GM21529 (cell line): Measurements from ENCODE around the gene S100PBP.

Experiments used
- ATAC-seq: cut with Tn5 transposase; IDR thresholded peaks from one replicate; pipeline ENCODE4 v1.9.1; 2021; ENCODE audit not compliant: unreplicated experiment

Gene S100PBP

DNA sequence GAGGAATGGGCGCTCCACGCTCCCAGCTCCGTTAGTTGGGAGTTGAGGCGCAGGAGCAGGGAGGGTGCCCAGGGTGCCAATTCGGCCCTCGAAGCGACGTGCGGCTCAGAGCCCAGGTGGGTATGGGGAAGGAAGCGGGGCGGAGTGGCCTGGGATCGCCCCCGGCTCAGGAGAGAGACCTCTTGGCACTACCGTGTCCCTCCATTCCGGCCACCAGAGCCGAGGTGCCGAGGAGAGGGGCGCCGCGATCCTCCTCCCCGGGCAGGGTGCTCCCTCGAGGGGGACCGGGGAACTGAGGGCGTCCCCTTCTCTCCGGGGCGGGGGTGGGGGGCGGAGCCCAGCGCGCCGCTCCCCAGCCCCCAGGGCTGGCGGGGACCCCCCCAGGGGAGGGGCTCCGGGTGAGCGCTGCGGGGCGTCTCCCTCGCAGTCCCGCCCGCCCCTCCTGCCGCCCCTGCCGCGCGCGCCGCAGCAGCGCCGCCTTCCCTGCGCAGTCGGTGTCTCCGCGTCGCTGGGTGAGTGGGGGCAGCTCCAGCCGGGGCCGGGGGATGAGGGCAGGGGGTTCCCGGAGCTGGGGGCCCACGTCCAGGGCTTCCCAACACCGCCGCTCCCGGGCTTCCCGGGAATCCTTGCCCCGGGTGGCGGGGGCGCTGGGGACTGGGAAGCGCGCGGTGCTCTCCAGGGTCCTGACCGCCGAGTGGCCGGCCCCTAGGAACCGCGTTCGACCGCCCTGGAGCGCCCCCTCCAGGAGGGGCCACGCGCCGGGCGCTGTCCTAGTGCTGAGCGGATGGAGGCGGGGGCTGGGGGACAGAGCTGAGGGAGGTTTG lies 68.8 kb downstream of the S100PBP start, which contains the start of gene HPCA:
Gene HPCA, plus strand, starts transcription at position 488 of the 824 bp plus-strand sequence. CDS start 2,408 bp downstream, outside the sequence.
- no peak for ATAC-seq

DNA sequence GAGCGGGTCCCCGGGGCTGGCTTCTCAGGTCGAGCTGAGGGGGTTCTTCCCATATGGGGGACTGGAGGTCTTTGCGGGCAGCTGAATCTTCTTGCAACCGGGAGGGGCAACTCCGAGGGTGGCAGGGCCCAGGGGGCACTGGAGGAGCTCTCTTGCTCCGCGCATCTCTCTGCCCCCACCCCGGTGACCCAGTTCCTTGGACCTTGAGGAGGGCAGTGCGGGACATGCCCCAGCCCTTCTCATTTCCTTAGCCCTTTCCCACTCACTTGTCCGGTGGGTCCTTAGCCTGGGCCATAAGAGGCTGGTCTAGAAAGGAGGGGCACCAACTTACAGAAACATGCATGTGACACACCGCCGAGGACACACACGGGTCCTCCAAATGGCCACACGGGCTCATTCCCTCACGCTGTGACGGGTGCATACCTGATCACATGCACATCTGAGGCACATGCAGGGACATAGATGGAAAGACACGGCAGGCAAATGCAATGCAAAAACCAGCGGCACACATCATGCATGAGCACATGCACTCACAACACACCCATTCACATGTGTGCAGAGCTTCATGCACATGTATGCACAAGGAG lies 69.5 kb downstream of the S100PBP start:
- ATAC-seq: no peak

- no peak for ATAC-seq
These were observed 70.2 kb downstream of the S100PBP start for GRCh38 chr1:32887623-32888022.

GRCh38 chr1:32888134-32888533 lies 70.7 kb downstream of the S100PBP start:
- ATAC-seq: no peak

GRCh38 chr1:32888677-32889420 lies 71.4 kb downstream of the S100PBP start:
- ATAC-seq: no peak

GRCh38 chr1:32889731-32890278 lies 72.4 kb downstream of the S100PBP start:
- ATAC-seq: no peak

DNA sequence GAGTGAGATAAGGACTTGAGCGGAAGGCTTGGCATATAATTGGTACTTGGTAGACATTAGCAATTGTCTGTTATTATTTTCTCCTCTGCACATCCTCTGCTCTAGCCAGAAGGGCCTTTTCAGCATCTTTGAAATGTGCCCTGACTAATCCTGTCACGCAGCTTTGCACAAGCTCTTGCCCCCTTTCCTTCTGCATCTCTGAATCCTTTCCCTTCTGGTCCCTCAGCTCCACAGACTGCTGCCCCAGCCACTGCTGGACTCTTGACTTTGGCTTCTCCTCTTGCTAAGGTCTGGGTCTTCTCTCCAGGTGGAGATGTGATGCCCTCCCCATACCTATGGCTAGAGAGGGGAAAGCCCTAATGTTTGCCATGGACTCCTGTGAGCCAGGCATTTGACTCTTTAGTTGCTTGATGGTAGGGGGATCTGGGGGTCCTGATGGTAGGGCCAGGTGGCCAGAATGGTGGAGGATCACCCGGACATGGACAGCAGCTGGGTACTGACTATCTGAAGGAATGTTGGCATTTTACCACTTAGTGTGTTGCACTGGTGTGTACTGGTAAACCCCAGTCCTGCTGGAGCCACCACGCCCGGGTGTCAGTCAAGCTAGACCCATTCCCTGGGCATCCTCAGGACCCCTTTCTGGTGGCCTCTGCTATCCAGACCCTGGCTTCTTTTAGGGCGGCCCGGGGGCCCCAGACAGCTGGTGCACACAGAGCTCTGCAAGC lies 73.2 kb downstream of the S100PBP start:
- ATAC-seq: no peak

DNA sequence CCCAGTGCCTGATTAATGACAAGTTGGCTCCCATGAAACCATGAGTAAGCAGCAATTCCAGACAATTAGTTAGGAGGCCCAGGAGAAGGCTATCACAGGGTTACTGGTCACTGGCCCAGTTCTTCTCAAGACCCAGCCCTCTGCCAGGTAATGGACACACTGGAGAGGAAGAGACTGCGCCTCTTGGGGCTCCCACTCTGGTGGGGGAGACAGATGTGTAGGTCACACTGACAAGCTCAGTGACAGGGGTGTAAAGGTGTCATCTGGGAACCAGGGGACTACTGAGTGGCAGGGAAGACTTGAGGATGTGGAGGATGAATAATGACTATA lies 73.8 kb downstream of the S100PBP start:
- ATAC-seq: no peak

DNA sequence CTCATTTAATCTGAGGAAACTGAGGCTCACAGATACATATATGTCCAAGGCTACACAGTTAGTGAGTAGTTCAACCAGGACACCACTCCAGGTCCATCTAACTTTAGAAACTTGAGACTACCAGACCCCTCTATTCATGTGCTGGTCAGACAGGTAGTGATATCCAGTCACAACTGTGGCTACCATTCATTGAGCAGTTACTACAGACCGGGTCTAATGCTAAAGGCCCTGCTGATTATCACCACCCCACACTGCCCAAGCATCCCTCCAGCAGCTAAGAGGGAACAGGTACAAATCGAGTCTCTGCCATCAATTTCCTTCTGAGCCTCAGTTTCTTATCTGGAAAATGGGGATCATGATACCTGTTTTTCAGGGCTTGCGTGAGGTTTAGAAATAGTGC lies 74.2 kb downstream of the S100PBP start:
- no peak for ATAC-seq

DNA sequence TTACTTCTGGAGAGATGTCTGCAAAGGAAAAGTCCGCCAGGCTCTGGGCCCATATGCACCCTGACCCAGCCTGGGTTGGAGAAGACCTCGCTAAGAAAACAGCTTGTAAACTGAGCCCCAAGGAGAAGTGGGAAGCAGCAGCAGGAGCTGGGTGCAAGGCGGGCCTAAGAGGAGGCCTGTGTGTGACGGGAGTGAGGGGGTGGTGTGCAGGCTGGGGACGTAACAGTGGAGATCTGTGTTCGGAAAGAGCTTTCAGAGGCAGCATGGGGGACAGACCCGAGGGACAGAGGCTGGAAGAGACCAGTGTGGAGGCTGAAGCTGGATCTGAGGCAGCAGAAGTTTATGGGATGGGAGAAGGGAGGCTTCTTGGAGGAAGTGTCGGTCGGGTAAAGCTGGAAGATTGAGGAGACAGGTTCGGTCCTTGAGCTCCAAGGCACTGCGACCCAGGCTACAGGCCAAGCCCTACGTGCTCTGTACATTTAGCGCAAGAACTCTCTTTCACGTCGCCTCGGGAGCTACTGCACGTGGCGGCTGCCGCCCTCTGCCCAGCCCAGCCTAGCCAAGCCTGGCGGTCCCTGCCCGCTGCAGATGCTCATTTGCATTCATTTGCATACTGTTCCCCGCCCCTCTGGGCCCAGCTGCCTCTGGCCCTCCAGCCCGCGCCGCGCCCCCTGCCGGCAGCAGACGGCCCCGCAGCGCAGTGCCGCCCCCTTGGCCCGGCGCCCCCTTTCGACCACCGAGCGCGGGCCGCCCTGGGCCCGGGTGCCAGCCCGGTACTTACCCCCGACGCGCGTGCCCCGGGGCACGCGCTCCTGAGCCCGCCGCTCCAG lies 75.1 kb downstream of the S100PBP start:
- no peak for ATAC-seq

DNA sequence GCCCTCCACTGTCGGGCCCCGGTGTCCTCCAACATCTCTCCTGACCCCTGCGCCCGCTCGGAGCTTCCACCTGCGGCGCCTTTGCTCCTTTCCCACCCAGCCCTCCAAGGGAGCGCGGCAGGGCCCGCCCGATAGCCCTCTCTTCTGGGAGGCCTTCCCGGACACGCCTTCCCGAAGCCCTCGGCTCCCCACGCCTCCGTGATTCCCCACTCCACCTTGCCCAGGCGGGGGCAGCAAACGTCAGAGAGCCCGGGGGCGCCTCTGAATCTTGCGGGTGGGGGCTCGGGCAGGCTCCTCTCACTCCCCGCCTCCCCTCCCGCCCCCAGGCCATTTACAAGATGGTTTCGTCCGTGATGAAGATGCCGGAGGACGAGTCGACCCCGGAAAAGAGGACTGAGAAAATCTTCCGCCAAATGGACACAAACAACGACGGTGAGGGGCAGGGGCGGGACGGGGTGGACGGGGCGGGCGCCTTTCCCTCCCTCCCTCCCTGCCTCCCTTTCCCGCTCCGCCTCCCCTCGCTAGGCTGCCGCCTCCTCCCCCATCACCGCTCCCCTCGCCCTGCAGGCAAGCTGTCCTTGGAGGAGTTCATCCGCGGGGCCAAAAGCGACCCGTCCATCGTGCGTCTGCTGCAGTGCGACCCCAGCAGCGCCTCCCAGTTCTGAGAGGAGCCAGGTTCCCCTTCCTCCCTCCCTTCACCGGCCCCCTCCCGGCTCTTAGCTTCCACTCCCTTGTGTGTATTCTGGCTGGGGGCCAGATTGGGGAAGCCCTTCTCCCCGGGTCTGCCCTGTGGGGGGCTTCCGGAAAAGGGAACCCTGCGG lies 76.0 kb downstream of the S100PBP start:
- no peak for ATAC-seq

GRCh38 chr1:32894019-32894600 lies 76.7 kb downstream of the S100PBP start:
- ATAC-seq: no peak

- ATAC-seq: no peak
These were observed 77.2 kb downstream of the S100PBP start for GRCh38 chr1:32894681-32895080.

- no peak for ATAC-seq
These were observed 78.1 kb downstream of the S100PBP start for GRCh38 chr1:32895325-32896215.

DNA sequence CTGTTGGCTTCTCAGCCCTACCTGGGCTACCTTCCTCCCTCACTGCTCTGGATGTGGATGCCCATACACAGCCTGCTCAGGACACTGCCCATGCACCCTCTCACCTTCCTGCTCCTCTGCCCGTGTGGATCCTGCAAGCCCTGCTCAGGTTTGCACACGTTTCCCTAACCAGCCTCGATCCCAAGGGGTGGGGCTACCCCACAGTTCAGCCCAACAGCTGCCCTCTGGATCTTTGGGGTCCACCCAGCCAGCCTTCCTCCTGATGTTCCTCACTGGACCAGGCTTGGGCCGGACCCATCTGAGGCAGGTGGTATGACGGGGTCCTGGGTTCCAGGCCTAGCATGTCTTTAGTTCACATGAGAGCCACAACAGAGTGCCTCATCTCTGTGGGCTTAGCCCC lies 79.0 kb downstream of the S100PBP start:
- no peak for ATAC-seq

- no peak for ATAC-seq
These were observed 79.9 kb downstream of the S100PBP start for GRCh38 chr1:32897082-32898049.

DNA sequence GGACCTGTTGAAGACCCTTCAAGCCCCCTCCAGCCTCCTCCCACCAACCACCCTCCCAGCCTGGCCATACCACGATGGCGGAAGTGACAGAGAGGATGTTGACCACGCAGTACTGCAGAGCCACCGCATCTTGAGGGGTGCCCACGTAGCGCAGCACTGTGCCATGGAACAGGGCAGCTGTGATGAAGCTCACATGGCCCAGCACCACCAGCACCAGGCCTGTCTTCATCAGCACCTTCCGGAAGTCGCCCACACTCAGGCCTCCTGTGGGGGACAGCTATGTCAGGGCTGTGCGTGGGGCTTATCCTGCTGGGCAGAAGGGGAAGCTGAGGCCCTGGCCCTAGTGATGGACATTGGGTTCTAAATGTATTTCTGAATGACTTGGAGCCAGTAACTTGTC lies 80.6 kb downstream of the S100PBP start:
- ATAC-seq: no peak
